SKM-1 treated with dmso at 0.1 percent for 144 hours (cell line): ENCODE results near the gene POPDC3.
"Not testable (repeated sequence)": the region's sequence is repeated elsewhere in the genome, so short reads cannot be mapped to it uniquely, and the experiment has no call there.

Experiments
- DNase-seq: peaks from one replicate; lab custom pipeline; 2025; ENCODE audit not compliant: unreplicated experiment; lab: John Stamatoyannopoulos, UW

POPDC3 gene

GRCh38 chr6:105196076-105196475 lies 16.3 kb upstream of the POPDC3 start:
- DNase-seq = no peak

- DNase-seq = no peak
Measured at GRCh38 chr6:105194591-105194990, 14.8 kb upstream of the POPDC3 start.

GRCh38 chr6:105194106-105194505 lies 14.3 kb upstream of the POPDC3 start:
- no peak for DNase-seq

DNA sequence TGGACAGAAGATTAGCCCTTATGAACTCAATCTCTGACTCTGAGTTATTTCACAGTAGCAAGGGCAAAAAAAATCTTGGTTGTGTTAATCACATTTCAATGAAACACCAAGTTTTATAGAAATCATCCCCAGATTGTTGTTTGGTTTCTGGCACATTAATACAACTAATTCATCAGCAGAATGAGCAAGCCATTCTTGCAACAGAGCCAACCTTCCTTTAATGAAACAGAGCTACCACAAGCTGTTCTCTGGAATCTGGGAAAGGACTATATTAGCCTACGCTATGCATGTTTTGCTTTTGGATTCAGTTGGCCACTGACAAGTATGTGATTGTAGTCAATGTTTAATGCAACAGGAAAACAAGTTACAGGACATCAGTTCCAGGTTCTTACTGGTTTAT lies 13.8 kb upstream of the POPDC3 start:
- no peak for DNase-seq

GRCh38 chr6:105192707-105193465 lies 13.1 kb upstream of the POPDC3 start:
- DNase-seq = no peak

DNA sequence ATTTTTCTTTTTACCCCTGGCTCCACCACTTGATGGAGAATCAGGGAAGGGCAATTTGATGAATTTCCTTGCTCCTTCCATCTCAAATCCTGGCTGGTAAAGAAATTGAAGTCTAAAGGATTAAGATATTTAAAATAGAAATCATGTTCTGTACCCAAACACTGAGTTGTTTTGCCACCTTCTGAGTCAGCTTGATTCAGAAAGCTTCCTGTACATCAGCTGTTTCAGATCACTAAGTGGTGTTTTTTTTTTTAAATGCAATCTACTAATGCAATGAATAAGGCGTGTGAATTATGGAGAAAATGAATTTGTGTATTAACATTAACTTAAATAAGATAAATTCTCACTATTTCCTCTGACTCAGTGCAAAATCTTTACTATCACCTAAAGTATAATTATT lies 11.5 kb upstream of the POPDC3 start:
- DNase-seq = no peak

GRCh38 chr6:105189026-105189820 lies 9.4 kb upstream of the POPDC3 start:
- DNase-seq = no peak

GRCh38 chr6:105188251-105188650 lies 8.4 kb upstream of the POPDC3 start:
- no peak for DNase-seq

DNA sequence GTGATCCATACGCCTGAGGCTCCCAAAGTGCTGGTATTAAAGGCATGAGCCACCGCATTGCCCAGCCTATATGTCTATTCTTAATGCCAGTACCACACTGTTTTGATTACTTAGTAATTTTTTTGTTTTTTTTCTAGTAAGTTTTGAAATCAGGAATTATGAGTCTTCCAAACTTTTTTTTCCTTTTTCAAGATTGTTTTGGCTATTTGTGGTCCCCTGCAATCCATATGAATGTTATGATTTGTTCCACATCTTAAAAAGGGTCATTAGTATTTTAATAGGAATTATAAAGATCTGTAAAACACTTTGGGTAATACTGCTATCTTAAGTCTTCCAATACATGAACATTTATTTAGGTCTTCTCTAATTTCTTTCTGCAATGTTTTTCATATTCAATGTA lies 6.8 kb upstream of the POPDC3 start:
- DNase-seq = no peak

DNA sequence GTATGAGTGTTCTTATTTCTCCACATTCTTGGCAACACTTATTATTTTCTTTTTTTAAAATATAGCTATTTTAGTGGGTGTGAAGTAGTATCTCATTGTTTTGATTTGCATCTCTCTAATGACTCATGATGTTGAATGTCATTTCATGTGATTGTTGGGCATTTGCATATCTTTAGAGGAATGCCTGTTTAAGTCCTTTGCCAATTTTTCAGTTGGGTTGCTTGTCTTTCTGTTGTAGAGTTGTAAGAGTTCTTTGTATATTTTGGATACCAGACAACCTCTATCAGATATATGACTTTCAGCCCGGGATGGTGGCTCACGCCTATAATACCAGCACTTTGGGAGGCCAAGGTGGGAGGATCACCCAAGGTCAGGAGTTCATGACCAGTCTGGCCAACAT lies 5.1 kb upstream of the POPDC3 start:
- DNase-seq = no peak

- no peak for DNase-seq
Measured at GRCh38 chr6:105181981-105182515, 2.2 kb upstream of the POPDC3 start.

- no peak for DNase-seq
Measured at GRCh38 chr6:105178636-105179035, 1.2 kb downstream of the POPDC3 start.

DNA sequence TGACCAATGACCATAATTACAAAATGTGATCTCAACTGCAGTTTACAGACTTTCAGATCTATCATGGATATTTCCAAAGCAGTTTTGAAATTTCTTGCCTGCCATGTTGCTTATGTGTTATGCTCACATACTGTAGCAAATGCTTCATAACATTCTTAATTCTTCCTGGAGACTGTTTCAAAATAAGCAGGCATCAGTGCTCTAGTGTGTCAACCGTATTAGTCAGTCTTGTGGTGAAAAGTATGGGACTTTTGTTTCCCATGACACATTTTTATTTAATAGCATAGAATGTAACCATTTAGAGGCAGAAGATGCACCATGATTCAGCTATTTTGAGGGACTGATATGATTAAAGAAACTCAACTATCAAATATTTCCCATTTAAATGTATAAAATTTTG lies 1.7 kb downstream of the POPDC3 start:
- DNase-seq = no peak

DNA sequence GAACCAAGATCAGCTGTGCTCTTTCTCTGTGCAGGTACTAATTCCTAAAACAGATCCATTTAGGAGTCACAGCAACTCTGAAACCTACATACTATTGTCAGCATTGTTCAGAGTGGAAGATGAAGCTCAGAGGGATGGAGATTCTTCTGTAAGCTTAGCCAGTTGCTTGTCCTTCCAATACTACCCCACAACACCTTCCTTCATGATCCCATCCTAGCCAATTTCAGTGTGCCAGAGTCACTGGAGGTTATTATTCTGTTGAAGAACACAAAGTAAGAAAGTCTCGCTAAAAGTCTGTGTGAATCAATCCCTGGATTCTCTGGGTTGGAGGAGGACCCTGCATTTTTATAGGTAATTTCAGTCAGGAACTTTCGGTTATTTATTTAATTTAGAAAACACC lies 2.3 kb downstream of the POPDC3 start:
- no peak for DNase-seq

GRCh38 chr6:105174512-105174911 lies 5.3 kb downstream of the POPDC3 start:
- no peak for DNase-seq

- DNase-seq = not testable (repeated sequence)
Measured at GRCh38 chr6:105172515-105172914, 7.3 kb downstream of the POPDC3 start.

DNA sequence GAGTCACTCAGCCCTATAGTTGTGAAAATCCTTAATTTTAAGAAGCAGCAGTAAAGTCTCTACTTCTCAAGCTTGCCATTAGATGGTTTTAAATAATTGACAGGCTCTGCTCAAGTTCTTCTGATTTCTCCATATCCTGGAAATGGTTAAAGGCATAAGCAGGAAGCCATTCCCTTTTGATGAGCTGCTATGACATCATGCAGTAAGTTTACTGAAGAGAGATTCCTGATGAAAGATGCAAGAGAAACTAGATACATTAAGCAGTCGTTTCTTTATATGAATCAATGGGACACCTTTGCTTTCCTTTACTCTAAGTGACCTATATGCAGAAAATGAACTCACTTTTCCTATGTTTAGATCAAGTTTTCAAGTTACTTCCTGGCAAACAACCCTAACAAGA lies 9.8 kb downstream of the POPDC3 start:
- no peak for DNase-seq

DNA sequence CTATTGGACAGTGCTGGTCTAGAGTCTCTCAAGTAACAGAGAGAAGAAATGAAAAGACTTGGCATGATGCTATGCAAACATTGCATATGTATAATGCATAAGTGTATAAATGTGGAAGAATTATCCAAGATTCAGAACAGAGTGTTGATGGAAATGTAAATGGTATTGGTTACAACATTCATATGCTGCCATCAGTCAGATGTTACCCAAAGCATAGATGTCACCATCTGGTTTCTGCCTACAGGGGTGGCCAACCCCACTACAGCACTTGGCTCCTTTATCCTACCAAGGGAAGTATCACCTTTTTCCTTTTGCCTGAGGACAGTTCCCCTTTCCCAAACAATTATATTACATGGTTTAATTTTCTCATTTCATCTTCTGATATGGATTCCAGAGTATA lies 11.9 kb downstream of the POPDC3 start:
- DNase-seq = no peak

DNA sequence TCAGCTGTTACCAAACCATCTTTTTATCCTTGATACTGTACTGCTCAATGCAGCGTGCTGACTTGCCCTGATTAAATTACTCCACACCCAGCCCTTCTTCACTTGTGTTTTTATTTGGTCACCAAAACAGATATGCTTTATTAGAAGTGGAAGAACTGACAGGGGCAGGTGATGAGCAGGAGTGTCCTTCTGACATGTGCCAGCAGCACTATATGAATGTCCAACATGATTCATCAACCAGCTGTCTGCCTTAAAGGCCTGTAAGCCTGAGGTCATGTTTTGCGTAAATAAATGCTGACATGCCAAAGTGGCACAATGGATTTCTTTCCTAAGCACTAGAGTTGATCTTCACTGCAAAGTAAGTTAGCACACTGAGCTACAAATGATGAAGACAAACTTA lies 15.4 kb downstream of the POPDC3 start:
- DNase-seq = no peak

DNA sequence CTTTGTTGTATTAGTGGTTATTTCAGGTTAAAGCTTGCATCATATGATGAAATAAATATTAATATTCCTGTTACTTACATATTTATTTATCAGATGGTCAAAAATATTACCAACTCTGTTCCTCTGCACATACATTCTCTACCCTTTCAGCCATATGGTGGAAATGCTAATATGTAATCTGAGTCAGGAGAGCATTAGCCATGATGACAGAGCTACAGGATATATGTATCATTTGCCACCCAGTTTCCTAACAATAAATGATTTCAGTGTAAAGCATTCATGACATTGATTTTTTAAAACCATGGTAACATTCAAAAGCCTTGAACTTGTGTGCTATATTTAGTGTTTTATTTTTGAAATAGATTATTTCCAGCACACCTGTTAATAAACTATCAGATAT lies 16.6 kb downstream of the POPDC3 start:
- no peak for DNase-seq

DNA sequence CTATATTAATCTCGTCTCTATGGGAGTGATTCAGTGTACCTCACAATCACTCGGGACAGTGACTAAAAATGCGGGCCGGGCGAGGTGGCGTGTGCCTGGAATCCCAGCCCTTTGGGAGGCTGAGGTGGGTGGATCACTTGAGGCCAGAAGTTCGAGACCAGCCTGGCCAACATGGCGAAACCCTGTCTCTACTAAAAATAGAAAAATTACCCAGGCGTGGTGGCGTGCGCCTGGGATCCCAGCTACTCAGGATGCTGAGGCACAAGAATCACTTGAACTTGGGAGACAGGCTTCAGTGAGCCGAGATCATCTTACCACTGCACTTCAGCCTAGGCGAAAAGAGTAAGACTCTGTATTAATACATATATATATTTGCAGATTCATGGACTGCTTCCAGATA lies 17.4 kb downstream of the POPDC3 start:
- DNase-seq = no peak

DNA sequence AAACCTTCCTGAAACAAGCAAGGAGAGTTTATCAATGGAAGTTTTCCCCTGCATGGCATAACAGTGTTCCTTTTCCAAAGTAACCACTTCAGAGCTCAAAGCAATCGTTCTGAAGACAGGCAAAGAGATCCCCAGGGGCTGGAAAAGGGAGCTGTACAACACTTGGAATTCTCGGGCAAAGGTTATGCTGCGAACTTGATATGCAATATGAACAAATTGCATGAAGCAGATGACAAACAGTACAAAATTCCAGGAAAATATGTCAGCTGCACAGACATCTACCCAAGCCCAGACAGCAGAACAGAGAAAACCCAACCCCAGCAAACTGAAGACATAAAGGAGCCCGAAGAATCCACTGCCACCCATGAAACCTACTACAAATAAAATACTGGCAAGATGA lies 18.4 kb downstream of the POPDC3 start:
- DNase-seq = no peak
